ENCODE data around the gene TLE2.

Gene TLE2

DNA sequence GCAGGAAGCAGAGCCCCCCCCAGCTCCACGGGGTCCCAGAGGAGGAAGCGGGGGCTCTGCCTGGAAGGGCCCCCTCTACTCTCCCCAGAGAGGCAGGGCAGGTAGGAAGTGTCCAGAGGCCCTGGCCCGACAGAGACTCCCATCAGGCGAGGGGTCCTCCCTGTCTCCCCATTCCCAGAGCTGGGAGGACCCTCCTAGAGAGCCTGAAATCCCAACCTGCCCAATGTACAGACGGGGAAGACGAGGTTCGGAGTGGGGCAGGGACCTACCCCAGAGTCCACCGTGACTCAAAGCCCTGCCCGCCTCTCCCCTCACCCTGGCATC is 1.1 kb downstream of the TLE2 start:
- TF ChIP-seq, protein P1, sequence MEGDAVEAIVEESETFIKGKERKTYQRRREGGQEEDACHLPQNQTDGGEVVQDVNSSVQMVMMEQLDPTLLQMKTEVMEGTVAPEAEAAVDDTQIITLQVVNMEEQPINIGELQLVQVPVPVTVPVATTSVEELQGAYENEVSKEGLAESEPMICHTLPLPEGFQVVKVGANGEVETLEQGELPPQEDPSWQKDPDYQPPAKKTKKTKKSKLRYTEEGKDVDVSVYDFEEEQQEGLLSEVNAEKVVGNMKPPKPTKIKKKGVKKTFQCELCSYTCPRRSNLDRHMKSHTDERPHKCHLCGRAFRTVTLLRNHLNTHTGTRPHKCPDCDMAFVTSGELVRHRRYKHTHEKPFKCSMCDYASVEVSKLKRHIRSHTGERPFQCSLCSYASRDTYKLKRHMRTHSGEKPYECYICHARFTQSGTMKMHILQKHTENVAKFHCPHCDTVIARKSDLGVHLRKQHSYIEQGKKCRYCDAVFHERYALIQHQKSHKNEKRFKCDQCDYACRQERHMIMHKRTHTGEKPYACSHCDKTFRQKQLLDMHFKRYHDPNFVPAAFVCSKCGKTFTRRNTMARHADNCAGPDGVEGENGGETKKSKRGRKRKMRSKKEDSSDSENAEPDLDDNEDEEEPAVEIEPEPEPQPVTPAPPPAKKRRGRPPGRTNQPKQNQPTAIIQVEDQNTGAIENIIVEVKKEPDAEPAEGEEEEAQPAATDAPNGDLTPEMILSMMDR (IDR thresholded peaks at IDR 0.05), result no peak
- DNase-seq (ENCODE audit: low spot score), result no peak
- H3K27ac ChIP-seq, result peak overlapping the region; percentile 14 to 55
- peak overlapping the region; percentile 82 for H3K4me3 ChIP-seq

DNA sequence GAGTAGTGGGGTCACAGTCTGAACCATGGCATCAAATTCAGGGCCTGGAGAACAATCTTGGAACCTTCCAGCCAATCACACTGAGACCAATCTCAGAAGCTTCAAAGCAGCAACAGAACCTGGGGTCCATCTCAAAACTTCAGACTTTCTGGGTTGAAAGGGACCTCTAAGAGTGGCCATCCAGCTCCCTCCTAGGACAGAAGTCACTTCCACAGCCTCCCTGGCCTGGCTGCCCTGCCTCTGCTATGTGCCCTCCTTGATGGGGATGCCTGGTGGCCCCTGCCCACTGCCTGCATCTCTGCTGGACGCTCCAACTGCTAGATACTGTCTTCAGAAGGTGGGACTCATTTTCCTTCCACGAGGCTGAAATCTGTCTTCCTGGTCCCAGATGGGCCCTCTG is 1.8 kb downstream of the TLE2 start:
- no peak overlapping the region for H3K4me3 ChIP-seq
- H3K27ac ChIP-seq, result no peak overlapping the region
- TF ChIP-seq, protein P1 (IDR thresholded peaks at IDR 0.05), result no peak
- DNase-seq (ENCODE audit: low spot score), result no peak

GRCh38 chr19:3026768-3027167 is 2.3 kb downstream of the TLE2 start:
- Histone ChIP-seq H3K27ac (no peak overlapping the region), H3K4me3 (no peak overlapping the region)
- no peak for DNase-seq (ENCODE audit: low spot score)
- TF ChIP-seq, protein P1 (IDR thresholded peaks at IDR 0.05), result no peak

DNA sequence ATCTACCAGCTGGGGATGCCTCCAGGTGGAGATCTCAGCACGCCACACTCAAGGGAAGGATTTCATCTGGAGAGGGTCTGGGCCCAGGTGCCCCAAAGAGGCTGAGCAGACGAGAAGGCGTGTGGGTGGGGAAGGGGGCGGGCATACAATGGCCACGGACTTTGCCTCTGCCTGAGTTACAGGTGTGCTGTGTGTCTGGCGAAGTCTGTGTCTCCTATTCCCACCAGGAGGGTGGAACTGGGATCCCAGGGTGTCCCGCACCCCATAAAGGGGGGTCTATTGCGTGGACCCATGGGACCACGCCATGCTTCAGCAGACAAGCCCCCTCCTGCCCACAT is 3.6 kb downstream of the TLE2 start:
- TF ChIP-seq, protein P1 (IDR thresholded peaks at IDR 0.05), result no peak
- no peak for DNase-seq (ENCODE audit: low spot score)
- Histone ChIP-seq H3K4me3 (no peak overlapping the region), H3K27ac (no peak overlapping the region)

- H3K27ac ChIP-seq, result no peak overlapping the region
- H3K4me3 ChIP-seq, result no peak overlapping the region
- no peak for DNase-seq (ENCODE audit: low spot score)
- TF ChIP-seq, protein P1 (IDR thresholded peaks at IDR 0.05), result no peak
Observed at GRCh38 chr19:3024870-3025548, 4.1 kb downstream of the TLE2 start.

- Histone ChIP-seq H3K4me3 (no peak overlapping the region), H3K27ac (no peak overlapping the region)
- TF ChIP-seq, protein P1 (IDR thresholded peaks at IDR 0.05), result no peak
- DNase-seq (ENCODE audit: low spot score), result no peak
Observed at GRCh38 chr19:3024509-3024869, 4.6 kb downstream of the TLE2 start.

DNA sequence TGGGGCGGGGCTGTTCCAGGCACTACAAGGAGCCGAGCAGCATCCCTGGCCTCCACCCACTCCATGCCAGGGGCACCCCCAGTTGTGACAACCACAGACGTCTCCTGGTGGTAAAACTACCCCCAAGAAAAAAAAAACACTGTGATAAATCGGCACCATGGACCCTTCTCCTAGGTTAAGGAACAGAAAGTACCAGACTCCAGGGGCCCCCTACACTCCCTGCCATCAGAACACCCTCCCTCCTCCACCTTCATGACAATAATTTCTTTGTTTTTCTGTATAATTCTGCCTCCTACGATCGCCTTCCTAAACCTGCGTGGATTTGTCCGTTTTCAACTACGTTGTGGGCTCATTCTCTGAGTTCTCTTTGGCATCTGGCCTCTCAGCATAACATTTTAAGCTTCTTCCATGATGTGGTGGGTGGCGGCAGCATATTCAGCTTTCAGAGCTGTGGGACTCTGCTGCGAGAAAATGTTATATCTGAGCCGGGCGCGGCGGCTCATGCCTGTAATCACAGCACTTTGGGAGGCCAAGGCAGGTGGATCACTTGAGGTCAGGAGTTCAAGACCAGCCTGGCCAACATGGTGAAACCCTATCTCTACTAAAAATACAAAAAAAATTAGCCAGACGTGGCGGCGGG is 8.6 kb downstream of the TLE2 start:
- H3K27ac ChIP-seq, result no peak overlapping the region
- H3K4me3 ChIP-seq, result no peak overlapping the region
- TF ChIP-seq, protein P1 (IDR thresholded peaks at IDR 0.05), result no peak
- no peak for DNase-seq (ENCODE audit: low spot score)
